GM23338 (cell line): Measurements from ENCODE around the gene FAM53B. TPM values are rescaled to one million over a fixed set of nuclear protein-coding genes. Genes with fewer than 3 reads are reported as not detected.

Experiments
- ATAC-seq: fragments of 200-7000 bp; cut with Tn5 transposase; 3 replicates; pipeline ENCODE4 v1.9.1; 2020
- DNase-seq: peaks from one replicate; pipeline ENCODE4 v3.0.0-alpha.2; 2015; ENCODE audit warnings: low spot score
- H2AFZ ChIP-seq: fragments of 200-600 bp; sonication (generic); 2 replicates; pipeline ENCODE4 v1.8.0; 2016; ENCODE audit warnings: antibody characterized with exemption, mild to moderate bottlenecking, moderate library complexity
- H3F3A ChIP-seq: fragments of 200-600 bp; sonication (generic); replicated peaks from 2 replicates; pipeline ENCODE4 v1.8.0; 2017; ENCODE audit warnings: antibody characterized with exemption, mixed run types, low read depth
- H3K27ac ChIP-seq: fragments of 200-600 bp; sonication (generic); 2 replicates; pipeline ENCODE4 v1.6.1; 2016; ENCODE audit warnings: low read depth
- H3K27me3 ChIP-seq: fragments of 200-600 bp; sonication (generic); 2 replicates; pipeline ENCODE4 v1.8.0; 2016; ENCODE audit warnings: mild to moderate bottlenecking, mixed run types, moderate library complexity; ENCODE audit not compliant: insufficient read depth
- H3K36me3 ChIP-seq: fragments of 200-600 bp; sonication (generic); 2 replicates; pipeline ENCODE4 v1.8.0; 2016; ENCODE audit warnings: mild to moderate bottlenecking; ENCODE audit not compliant: insufficient read depth
- H3K4me1 ChIP-seq: fragments of 200-600 bp; sonication (generic); 2 replicates; pipeline ENCODE4 v1.8.0; 2016; ENCODE audit warnings: mild to moderate bottlenecking, moderate library complexity; ENCODE audit not compliant: insufficient read depth
- H3K4me2 ChIP-seq: fragments of 200-600 bp; sonication (generic); 2 replicates; pipeline ENCODE4 v1.7.1; 2017; ENCODE audit warnings: mixed run types
- H3K4me3 ChIP-seq: fragments of 200-600 bp; sonication (generic); 2 replicates; pipeline ENCODE4 v1.6.1; 2016; ENCODE audit warnings: mixed run types
- H3K79me2 ChIP-seq: fragments of 200-600 bp; sonication (generic); replicated peaks from 2 replicates; pipeline ENCODE4 v1.8.0; 2017; ENCODE audit warnings: mild to moderate bottlenecking; ENCODE audit not compliant: insufficient read depth
- H3K9me2 ChIP-seq: fragments of 200-600 bp; sonication (generic); 2 replicates; pipeline ENCODE4 v1.8.0; 2017; ENCODE audit not compliant: insufficient read depth
- H4K20me1 ChIP-seq: fragments of 200-600 bp; sonication (generic); replicated peaks from 2 replicates; pipeline ENCODE4 v1.8.0; 2017; ENCODE audit warnings: mild to moderate bottlenecking; ENCODE audit not compliant: insufficient read depth
- H3K27ac Mint-ChIP-seq: 2 replicates; pipeline ENCODE4 v1.8.0; 2020; ENCODE audit warnings: inconsistent platforms, mild to moderate bottlenecking, moderate library complexity, mixed read lengths
- H3K27me3 Mint-ChIP-seq: 3 replicates; pipeline ENCODE4 v1.8.0; 2022; ENCODE audit warnings: low read depth, mild to moderate bottlenecking, moderate library complexity, mixed read lengths, inconsistent platforms; ENCODE audit not compliant: insufficient read depth, poor library complexity
- H3K36me3 Mint-ChIP-seq: 3 replicates; pipeline ENCODE4 v1.8.0; 2021; ENCODE audit warnings: low read depth, mild to moderate bottlenecking, inconsistent platforms, moderate library complexity, mixed read lengths
- H3K4me1 Mint-ChIP-seq: 3 replicates; pipeline ENCODE4 v1.8.0; 2020; ENCODE audit warnings: mild to moderate bottlenecking, inconsistent platforms, mixed read lengths
- H3K4me3 Mint-ChIP-seq: 3 replicates; pipeline ENCODE4 v1.8.0; 2021; ENCODE audit warnings: moderate library complexity, mild to moderate bottlenecking, inconsistent platforms, mixed read lengths
- H3K9me3 Mint-ChIP-seq: 3 replicates; pipeline ENCODE4 v1.8.0; 2020; ENCODE audit warnings: moderate library complexity, mild to moderate bottlenecking, inconsistent platforms, mixed read lengths
- CREB1 ChIP-seq: fragments of 250-450 bp; sonication (Bioruptor Pico); IDR thresholded peaks from 2 replicates; pipeline ENCODE4 v1.5.0; 2020; ENCODE audit warnings: low read depth, mild to moderate bottlenecking, moderate library complexity
- CTCF ChIP-seq, 2 experiments: fragments of 200-600 bp in 1 of 2; sonication (generic) in 1 of 2; conservative IDR thresholded peaks; 2 replicates each; pipeline versions ENCODE4 v1.5.1 to v1.6.1; 2016 to 2017; ENCODE audit warnings: antibody characterized with exemption in 2 of 2, low read depth in 2 of 2, mild to moderate bottlenecking in 2 of 2, moderate library complexity in 1 of 2
- EZH2 ChIP-seq: fragments of 200-600 bp; sonication (generic); IDR thresholded peaks from one replicate; pipeline ENCODE4 v1.8.0; 2017; ENCODE audit warnings: antibody characterized with exemption, mild to moderate bottlenecking, low read depth; ENCODE audit not compliant: unreplicated experiment
- POLR2AphosphoS5 ChIP-seq: IDR thresholded peaks from 2 replicates; pipeline ENCODE4 v1.6.1; 2016; ENCODE audit warnings: antibody characterized with exemption, low read depth
- STAT1 ChIP-seq: IDR thresholded peaks from one replicate; pipeline ENCODE4 v1.6.1; 2016; ENCODE audit warnings: antibody characterized with exemption; ENCODE audit not compliant: unreplicated experiment
- ZNF331 ChIP-seq: fragments of 250-450 bp; sonication (Bioruptor Pico); IDR thresholded peaks from 2 replicates; pipeline ENCODE4 v1.5.0; 2020; ENCODE audit warnings: low read depth, mild to moderate bottlenecking, moderate library complexity
- polyA plus RNA-seq: library from polyadenylated mRNA; unstranded; fragments of >200 nt; fragmentation: Nextera tagmentation; extraction: Ambion mirVana; gene quantifications from 2 replicates; pipeline ENCODE4 v1.2.1, GENCODE V29; 2016
- total RNA-seq: library from RNA; depleted of rRNA; stranded (reverse); fragments of >200 nt; shearing (Covaris generic); gene quantifications from 2 replicates; pipeline ENCODE4 v1.2.3, GENCODE V29; 2014
- TF ChIP-seq, protein P1 (sequence below): IDR thresholded peaks from 2 replicates; pipeline ENCODE4 v1.6.1; 2016; ENCODE audit warnings: antibody characterized with exemption
- TF ChIP-seq, protein P2 (sequence below): IDR thresholded peaks from one replicate; pipeline ENCODE4 v1.6.1; 2018; ENCODE audit warnings: antibody characterized with exemption; ENCODE audit not compliant: unreplicated experiment

FAM53B gene
- total and polyA plus RNA-seq, 2 experiments from 2014 or later = 3.0 to 20.3 TPM

- TF ChIP-seq, protein P1, sequence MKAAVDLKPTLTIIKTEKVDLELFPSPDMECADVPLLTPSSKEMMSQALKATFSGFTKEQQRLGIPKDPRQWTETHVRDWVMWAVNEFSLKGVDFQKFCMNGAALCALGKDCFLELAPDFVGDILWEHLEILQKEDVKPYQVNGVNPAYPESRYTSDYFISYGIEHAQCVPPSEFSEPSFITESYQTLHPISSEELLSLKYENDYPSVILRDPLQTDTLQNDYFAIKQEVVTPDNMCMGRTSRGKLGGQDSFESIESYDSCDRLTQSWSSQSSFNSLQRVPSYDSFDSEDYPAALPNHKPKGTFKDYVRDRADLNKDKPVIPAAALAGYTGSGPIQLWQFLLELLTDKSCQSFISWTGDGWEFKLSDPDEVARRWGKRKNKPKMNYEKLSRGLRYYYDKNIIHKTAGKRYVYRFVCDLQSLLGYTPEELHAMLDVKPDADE = no peak
- TF ChIP-seq, protein P2, sequence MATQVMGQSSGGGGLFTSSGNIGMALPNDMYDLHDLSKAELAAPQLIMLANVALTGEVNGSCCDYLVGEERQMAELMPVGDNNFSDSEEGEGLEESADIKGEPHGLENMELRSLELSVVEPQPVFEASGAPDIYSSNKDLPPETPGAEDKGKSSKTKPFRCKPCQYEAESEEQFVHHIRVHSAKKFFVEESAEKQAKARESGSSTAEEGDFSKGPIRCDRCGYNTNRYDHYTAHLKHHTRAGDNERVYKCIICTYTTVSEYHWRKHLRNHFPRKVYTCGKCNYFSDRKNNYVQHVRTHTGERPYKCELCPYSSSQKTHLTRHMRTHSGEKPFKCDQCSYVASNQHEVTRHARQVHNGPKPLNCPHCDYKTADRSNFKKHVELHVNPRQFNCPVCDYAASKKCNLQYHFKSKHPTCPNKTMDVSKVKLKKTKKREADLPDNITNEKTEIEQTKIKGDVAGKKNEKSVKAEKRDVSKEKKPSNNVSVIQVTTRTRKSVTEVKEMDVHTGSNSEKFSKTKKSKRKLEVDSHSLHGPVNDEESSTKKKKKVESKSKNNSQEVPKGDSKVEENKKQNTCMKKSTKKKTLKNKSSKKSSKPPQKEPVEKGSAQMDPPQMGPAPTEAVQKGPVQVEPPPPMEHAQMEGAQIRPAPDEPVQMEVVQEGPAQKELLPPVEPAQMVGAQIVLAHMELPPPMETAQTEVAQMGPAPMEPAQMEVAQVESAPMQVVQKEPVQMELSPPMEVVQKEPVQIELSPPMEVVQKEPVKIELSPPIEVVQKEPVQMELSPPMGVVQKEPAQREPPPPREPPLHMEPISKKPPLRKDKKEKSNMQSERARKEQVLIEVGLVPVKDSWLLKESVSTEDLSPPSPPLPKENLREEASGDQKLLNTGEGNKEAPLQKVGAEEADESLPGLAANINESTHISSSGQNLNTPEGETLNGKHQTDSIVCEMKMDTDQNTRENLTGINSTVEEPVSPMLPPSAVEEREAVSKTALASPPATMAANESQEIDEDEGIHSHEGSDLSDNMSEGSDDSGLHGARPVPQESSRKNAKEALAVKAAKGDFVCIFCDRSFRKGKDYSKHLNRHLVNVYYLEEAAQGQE = no peak
- TF ChIP-seq STAT1 (no peak), ZNF331 (CRISPR knock-in tag) (no peak), POLR2AphosphoS5 (no peak), CREB1 (CRISPR knock-in tag) (no peak), CTCF (conservative IDR thresholded peaks at IDR 0.05; ENCODE audit: low read depth in 2 of 2) (no peak)
Measured at GRCh38 chr10:124602121-124602561, 142.0 kb downstream of the FAM53B start (continued).

- Histone ChIP-seq H3K4me1 (no peaks in the 10 kb centered on the region), H2AFZ (no peak overlapping the region), H3F3A (no peaks in the 10 kb centered on the region), H3K4me3 (no peak overlapping the region), H3K4me2 (no peak overlapping the region), H4K20me1 (no peaks in the 10 kb centered on the region; the same call in 1 of the 2 replicates), H3K27me3 (no peaks in the 10 kb centered on the region), H3K36me3 (no peaks in the 10 kb centered on the region), H3K27ac (no peak overlapping the region), H3K9me2 (no peaks in the 10 kb centered on the region), H3K79me2 (no peaks in the 10 kb centered on the region)
- no peaks in the 10 kb centered on the region for H3K36me3 Mint-ChIP-seq
- DNase-seq = no peak
- no peak for ATAC-seq
- no peak overlapping the region for H3K27ac Mint-ChIP-seq
- H3K27me3 Mint-ChIP-seq = peaks cover 9% of the 10 kb centered on the region
- H3K9me3 Mint-ChIP-seq = no peaks in the 10 kb centered on the region
- H3K4me3 Mint-ChIP-seq = no peak overlapping the region
- no peak for TF ChIP-seq EZH2
- TF ChIP-seq ZNF331 (CRISPR knock-in tag) = no peak
- no peaks in the 10 kb centered on the region for H3K4me1 Mint-ChIP-seq
Measured at GRCh38 chr10:124601431-124602120, 142.6 kb downstream of the FAM53B start.
